ENCODE results near the gene ZDHHC16. TPM values are rescaled to one million over a fixed set of nuclear protein-coding genes. Genes with fewer than 3 reads are reported as not detected.
"Not testable (repeated sequence)": the region's sequence is repeated elsewhere in the genome, so short reads cannot be mapped to it uniquely, and the experiment has no call there.

ZDHHC16 gene
- total RNA-seq, 1 donor from 2014 or later: 35.5 TPM

DNA sequence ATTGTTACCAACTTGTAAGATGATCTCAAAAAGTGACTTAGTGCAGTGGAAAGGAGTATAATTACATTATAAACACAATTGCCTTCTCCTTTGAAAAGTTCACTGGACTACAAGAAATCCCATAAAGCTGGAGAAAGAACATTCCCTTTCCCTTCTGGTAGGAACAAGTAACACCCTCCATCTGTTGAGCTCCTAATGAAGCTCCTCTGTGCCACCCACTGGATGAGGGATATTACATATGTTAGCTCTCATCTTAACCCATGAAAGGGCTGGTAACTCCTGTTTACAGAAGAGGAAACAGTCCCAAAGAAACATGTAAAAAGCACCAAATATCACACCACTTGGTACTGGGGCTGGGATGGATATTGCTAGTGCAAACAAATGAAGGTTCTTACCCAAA lies 11.9 kb upstream of the ZDHHC16 start:
- no peak for DNase-seq (ENCODE audit: low read depth, low spot score)

DNA sequence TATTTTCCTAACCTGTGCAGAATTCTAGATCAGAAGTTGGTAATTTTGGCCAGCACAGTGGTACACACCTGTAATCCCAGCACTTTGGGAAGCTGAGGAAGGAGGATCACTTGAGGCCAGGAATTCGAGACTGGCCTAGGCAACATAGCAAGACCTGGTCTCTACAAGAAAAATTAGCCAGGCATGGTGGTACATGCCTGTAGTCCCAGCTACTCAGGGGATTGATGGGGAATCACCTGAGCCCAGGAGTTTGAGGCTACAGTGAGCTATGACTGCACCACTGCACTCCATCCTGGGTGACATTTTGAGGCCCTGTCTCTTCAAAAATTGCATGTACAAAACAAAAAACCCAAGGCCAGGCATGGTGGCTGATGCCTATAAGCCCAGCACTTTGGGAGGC lies 11.4 kb upstream of the ZDHHC16 start:
- DNase-seq (ENCODE audit: low read depth, low spot score): no peak

DNA sequence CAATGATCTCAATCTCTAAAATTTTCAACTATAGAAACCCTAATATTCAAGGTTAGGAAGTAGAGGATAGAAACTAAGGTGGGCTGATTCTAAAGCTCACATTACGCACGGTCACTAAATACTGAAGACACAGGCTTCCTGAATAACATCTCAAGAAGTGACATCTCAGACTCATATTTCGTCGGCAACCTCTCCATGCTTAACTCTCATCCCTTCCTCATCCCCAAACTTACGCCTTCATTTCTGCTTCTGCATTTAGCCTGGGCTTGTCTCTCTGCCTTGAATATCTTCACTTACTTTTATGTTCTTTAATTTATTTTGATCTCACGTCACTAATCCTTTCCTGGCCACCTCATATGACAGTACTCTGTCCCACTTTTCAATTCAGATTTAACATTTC lies 10.8 kb upstream of the ZDHHC16 start:
- no peak for DNase-seq (ENCODE audit: low read depth, low spot score)

DNA sequence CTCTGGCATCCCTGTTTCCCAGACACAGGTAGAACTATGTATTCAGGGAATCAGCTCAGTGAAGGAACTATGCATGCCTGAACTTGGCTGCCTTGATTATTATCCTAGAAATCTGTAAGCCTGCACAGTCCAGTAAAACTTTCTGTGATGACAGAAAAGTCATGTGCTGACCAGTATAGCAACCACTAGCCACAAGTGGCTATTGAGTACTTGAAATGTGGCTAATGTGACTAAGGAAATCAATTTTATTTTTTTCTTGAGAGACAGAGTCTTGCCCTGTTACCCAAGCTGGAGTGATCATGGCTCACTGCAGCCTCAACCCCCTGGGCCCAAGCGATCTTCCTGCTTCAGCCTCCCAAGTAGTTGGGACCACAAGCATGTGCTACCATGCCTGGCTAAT lies 3.7 kb upstream of the ZDHHC16 start:
- no peak for DNase-seq (ENCODE audit: low read depth, low spot score)

DNA sequence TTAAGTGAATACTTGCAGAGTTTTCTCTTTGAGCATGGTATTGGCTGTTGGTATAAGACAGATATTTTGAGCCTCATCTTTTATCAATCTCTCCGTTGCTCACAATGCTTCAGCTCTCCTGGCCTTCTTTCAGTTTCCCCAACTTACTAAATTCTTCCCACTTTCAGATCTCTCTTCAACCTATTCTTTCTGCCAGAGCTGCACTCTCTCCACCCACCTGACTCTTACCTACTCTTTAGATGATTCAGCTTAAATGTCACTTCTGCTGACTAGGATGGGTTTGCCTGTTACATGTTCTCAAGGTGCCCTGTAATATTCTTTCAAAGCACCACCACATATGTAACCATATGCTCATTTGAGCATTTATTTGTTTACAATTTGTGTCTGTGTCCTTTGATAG lies 1.8 kb upstream of the ZDHHC16 start:
- no peak for DNase-seq (ENCODE audit: low read depth, low spot score)

DNA sequence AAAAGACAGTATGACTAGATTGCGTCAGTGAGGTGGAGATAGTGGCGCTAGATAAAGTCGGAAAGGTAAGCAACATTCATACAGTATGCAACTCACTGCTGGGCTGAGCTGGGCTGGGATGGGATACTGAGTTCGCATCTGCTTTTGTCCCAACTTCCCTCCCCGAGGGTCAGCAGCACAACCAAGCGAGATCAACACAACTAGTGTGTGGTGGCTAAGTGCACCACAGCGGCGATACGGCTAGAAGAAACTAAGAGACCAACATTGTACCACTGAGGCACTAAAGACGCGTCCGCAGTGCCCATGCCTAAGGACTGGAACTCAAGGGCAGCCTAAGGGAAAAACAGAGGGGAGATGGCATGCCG lies 636 bp upstream of the ZDHHC16 start:
- DNase-seq (ENCODE audit: low read depth, low spot score): no peak

DNA sequence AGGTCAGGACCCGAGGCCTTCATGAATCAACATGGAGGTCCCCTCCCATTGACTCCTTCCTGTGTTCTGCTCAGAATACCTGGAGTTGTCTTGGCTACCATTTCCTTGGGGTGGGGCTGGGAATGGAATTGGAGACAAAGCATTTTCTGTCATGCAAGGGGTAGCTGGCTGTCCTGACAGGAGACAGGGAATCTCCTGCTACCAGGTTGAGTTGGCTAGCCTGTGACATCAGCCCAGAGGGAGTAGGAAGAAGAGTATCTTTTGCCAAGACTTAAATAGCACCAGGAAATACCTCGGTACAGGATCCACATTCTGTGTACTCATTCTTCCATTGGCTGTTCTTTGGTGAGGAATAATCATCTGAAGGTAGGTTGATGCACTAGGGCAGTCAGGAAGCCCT lies 4.9 kb downstream of the ZDHHC16 start:
- no peak for DNase-seq (ENCODE audit: low read depth, low spot score)

DNA sequence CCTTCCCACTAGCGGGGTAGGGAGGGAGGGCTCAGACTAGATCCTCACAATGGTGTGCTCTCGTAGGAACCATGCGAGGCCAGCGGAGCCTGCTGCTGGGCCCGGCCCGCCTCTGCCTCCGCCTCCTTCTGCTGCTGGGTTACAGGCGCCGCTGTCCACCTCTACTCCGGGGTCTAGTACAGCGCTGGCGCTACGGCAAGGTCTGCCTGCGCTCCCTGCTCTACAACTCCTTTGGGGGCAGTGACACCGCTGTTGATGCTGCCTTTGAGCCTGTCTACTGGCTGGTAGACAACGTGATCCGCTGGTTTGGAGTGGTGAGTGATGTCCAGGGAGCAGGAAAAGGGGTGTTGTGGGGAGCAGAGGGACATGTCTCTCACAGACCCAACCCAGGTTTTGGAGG lies 5.6 kb downstream of the ZDHHC16 start:
- DNase-seq (ENCODE audit: low read depth, low spot score): no peak

DNA sequence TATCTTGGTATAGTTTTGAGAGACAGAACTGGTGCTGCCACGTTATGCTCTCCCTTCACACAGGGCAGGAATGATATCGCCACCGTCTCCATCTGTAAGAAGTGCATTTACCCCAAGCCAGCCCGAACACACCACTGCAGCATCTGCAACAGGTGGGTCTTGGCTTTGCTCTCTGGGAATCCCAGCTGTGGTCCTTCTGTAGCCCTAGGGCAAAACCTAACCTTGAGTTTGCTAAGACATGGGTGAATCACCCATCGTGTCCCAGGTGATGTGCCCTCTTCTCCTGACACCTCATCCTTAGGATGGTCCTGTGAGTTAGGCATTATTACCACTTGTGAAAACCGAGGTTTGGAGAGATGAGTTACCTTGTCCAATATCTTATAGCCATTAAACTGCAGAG lies 6.4 kb downstream of the ZDHHC16 start:
- DNase-seq (ENCODE audit: low read depth, low spot score): no peak

DNA sequence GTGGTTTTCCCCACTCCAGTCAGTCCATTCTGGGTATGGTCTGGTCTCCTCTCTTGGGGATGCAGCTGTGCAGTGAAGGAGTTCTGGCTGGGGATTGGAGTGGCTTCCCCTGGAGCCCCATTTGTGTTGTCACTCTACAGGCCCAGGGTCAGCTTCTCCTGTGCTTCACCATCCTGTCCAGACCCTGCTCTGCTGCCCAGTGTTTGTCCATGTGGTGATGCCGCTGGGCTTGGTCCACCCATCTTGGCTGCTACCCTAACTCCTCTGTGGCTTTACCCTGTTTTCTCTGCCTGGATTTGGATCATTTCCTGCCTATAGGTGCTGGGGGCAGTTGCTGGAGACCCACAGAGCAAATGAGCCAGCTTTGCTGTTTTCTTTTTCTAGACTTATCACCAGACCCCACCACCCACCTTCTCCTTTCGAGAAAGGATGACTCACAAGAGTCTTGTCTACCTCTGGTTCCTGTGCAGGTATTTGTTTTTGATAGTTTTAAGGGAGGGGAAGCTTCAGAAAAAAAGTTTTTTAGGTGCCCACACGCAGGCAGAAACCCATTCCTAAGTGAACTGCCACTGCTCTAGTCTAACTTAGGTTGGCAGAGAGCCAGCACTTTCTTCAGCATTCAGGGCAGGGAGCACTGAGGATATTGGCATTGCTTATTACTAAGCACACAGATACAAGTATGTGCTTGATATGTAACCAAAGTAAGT lies 8.5 kb downstream of the ZDHHC16 start:
- DNase-seq (ENCODE audit: low read depth, low spot score): no peak

DNA sequence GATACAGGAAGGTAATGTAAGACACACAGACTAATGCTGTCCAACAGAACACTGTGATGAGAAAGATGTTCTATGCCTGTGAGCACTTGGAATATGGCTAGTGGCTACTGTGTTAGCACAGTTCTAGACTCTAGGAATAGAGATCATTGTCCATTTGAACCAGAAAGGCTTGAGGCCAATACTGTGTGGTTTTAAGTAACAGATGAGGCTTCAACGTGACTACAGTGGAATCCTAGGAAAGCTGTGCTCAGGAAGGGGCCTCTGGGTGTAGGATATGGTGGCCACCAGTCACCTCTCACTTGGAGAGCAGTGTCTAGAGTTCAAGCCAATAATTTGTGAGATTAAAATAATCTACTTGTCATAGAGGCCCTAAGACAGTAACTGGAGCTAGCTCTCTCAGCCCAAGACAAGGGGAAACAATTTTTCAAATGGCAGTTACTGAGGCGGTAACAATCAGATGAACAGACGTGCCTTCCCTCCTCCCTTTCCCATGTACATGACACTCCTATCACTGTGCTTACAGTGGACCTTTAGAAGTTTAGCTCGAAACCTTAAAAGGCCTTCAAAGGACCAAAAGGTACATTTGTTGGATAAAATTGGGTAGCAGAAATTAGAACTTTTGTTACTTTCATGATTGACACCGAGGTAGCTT lies 10.2 kb downstream of the ZDHHC16 start:
- no peak for DNase-seq (ENCODE audit: low read depth, low spot score)

DNA sequence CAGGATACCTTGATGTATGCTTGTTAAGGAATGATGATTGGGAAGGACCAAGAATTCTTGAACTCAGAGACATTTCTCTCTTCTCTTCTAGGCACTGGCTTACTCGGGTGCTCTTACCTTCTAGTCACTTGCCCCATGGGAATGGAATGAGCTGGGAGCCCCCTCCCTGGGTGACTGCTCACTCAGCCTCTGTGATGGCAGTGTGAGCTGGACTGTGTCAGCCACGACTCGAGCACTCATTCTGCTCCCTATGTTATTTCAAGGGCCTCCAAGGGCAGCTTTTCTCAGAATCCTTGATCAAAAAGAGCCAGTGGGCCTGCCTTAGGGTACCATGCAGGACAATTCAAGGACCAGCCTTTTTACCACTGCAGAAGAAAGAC lies 10.7 kb downstream of the ZDHHC16 start:
- no peak for DNase-seq (ENCODE audit: low read depth, low spot score)

DNA sequence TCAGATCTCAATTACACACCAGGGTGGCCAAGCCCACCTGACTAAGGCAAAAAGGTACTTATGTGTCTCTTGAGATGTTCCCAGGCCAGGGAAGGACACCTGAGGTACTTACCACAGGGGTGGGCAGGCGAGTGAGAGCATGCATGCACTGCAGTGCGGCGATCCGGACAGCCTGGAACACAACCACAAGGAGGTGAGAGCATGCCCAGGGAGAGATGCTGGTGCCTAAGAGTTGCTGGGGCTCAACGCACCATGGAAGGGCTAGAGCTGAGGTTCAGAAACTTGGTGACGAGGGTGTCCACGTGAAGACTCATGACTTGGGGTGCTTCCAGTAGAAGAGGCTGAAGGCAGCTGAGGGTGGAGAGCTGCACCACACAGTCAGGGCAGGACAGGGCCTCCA lies 13.1 kb downstream of the ZDHHC16 start:
- DNase-seq (ENCODE audit: low read depth, low spot score): no peak

DNA sequence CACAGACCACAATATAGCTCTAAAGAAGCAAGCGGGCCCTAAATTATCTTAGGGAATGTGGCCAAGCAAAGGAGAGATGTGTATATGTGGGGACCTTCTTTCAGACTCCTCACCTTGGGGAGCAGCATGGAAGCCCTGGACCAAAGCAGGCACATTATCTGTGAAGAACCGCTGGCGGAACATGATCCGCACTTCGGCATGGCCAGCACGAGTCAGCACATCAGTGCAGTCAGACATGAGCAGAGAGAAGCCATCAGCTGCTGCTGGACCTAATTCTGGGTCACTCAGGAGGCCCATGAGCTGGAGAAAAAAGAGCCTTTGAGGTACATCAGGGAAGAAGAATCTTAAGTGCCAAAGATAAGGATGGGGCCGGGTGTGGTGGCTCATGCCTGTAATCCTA lies 14.0 kb downstream of the ZDHHC16 start:
- no peak for DNase-seq (ENCODE audit: low read depth, low spot score)

DNA sequence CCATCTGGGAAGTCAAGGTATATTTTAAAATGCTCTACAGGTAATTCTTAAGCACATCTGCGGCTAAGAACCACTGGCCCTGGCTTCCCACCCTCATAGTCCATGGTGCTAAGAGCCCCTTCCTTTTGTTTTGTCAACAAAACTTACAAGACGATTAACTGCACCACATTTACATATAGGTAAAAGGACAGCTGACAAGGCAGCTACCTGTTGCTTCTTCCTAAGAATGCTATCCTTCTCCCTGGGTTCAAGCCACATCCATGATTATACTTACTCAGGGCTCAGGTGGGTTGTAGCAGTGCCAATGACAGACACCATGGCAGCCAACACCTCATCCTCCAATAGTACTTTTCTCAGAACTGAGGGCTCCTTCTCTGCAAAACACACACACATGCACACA lies 16.3 kb downstream of the ZDHHC16 start:
- no peak for DNase-seq (ENCODE audit: low read depth, low spot score)

DNA sequence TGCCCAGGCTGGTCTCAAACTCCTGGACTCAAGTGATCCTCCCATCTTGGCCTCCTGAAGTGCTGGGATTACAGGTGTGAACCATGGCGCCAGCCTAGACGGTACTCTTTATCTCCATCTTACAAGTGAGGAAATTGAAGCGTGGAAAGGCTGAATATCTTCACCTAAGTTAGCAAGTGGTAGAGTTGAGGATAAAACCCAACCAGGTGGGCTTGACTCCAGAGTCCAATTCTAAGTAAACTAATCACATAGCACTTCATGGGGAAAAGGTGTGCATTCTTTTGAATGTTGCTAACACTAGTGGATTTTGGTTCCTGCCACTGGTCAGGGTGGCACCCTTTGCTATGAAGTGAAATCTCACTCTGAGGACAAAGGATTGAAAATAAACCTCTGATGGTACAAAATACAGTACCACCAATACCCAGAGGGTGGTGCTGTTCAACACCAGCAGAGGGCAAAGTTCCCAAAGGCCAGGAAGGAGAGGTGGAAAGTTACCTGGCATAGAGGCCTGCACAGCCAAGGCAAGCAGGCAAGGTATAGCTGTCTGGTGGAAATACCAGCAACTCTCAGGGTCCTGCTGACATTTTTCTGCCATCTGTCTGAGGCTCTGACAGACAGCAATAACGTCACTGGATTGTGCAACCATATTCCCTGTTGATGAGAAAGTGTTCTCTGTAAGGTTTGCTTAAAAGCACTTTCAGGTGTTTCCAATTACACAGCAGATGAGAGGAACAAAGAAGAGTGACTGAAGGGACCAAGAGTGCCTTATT lies 17.6 kb downstream of the ZDHHC16 start:
- DNase-seq (ENCODE audit: low read depth, low spot score): no peak

DNA sequence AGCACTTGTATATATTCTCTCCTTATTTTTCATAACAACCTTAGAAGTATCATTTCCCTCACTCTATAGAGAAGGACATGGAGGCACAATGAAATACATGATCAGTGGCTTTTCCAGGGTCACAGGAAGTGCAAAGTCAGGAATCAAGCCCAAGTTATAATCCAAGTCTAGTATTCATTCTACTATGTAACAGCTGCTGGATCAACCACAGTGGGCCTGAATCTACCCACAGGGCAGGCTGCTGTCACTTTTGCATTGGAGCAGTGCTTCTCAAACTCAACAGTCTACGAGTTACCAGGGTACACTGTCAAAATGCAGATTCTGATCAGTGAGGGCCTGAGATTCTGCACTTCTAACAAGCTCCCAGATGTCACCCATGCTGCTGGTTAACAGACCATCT lies 18.3 kb downstream of the ZDHHC16 start:
- DNase-seq (ENCODE audit: low read depth, low spot score): no peak

DNA sequence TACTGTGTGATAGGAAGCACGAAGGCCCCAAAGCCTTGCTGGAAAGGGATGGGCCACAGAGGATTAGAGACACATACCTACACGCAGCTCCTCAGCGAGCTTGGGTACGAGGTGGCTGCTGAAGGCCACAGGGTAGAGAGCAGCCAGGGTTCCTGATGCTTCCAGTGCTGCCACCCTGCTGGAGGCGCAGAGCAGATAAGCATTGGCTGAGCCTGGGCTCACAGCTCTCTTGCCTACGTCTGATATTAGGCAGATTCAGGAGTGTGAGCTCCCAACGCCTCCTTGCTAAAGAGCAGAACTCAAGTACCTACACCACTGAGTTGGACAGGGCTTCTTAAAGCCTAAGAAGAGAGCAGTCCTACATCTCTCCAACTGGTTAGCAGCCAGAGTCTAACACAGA lies 20.0 kb downstream of the ZDHHC16 start:
- no peak for DNase-seq (ENCODE audit: low read depth, low spot score)

DNA sequence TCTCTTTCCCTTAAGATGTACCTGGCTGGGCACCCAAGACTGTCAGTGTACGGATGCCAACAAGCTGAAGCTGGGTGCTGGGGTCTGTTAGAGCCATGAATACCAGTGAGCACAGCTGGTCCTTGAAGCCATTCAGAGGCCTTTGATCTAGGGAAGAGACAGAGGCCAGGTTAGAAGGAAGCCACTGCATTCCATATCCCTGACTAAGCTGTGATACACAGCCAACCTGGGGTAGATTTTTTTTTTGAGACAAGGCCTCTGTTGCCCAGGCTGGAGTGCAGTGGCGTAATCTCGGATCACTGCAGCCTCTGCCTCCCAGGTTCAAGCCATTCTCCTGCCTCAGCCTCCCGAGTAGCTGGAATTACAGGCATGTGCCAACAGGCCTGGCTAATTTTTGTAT lies 20.8 kb downstream of the ZDHHC16 start:
- DNase-seq (ENCODE audit: low read depth, low spot score): no peak

DNA sequence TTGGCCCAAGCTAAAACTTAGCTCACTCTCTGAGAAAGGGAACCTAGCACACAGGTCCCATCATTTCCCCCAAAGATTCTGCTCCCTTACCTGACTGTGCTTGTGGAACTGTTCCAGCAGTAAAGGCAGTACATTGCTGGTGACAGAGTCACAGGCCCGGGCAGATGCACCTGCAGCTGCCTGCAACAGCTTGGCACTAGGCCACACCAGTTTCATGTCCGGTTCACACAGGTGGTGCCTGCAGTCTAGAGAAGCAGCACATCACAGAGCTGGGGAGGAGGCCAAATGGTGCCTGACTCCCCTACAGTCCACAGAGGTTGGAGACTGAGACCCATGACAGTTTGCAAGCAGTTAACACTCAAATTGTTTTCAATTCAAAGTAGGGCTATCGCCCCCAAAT lies 22.2 kb downstream of the ZDHHC16 start:
- DNase-seq (ENCODE audit: low read depth, low spot score): no peak

DNA sequence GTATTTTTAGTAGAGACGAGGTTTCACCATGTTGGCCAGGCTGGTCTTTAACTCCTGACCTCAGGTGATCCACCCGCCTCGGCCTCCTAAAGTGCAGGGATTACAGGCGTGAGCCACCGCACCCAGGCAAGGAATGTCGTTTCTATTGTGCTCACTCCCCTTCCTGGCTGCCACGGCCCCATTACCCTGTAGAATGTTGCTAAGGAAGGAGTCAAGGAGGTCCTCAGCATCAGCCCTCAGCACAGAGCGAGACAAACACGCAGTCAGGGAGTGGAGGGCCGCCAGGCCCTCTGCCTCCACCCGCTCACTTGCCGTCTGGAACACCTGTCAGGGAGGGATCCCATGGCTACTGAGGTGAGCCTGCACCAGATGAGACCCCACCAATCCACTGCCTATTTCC lies 22.8 kb downstream of the ZDHHC16 start:
- DNase-seq (ENCODE audit: low read depth, low spot score): not testable (repeated sequence)

DNA sequence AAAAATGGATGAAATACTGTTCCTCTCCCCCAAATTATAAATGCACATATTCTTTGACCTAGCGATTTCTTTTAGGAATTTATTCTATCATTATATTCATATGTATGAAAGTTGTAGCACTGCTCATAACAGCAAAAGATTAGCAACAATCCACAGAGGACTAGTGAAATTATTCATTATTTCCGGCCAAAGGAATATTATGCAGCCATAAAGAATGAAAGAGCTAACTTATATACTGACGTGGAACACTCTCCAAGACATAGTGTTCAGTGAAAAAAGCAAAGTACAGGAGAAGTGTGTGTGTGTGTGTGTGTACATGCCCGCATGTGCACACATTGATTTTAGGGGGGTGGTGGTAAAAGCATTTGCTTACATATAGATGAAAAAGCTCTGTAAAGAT lies 28.9 kb downstream of the ZDHHC16 start:
- no peak for DNase-seq (ENCODE audit: low read depth, low spot score)

All from pulmonary artery endothelial cell (primary cell).